ENCODE results near the gene MAS1L.

MAS1L gene

GRCh38 chr6:29487660-29488059, at the start of gene MAS1L:
Gene MAS1L (minus strand): TSS chr6:29487956. CDS start chr6:29487902, 54 bp downstream.
- no peak for DNase-seq

GRCh38 chr6:29532320-29532951, 44.7 kb upstream of the MAS1L start:
- DNase-seq = no peak

- DNase-seq = no peak
These were observed 43.9 kb upstream of the MAS1L start for GRCh38 chr6:29531668-29532067.

GRCh38 chr6:29530671-29531310, 43.0 kb upstream of the MAS1L start:
- no peak for DNase-seq

GRCh38 chr6:29529956-29530355, 42.2 kb upstream of the MAS1L start:
- no peak for DNase-seq

- no peak for DNase-seq
These were observed 41.3 kb upstream of the MAS1L start for GRCh38 chr6:29528988-29529560.

GRCh38 chr6:29528300-29528931, 40.7 kb upstream of the MAS1L start:
- DNase-seq = no peak

- no peak for DNase-seq
These were observed 39.8 kb upstream of the MAS1L start for GRCh38 chr6:29527564-29527963.

GRCh38 chr6:29527126-29527525, 39.4 kb upstream of the MAS1L start:
- DNase-seq = no peak

- no peak for DNase-seq
These were observed 37.5 kb upstream of the MAS1L start for GRCh38 chr6:29525311-29525639.

GRCh38 chr6:29524444-29525310, 36.9 kb upstream of the MAS1L start:
- DNase-seq = no peak

GRCh38 chr6:29524044-29524443, 36.3 kb upstream of the MAS1L start:
- DNase-seq = no peak

- no peak for DNase-seq
These were observed 34.5 kb upstream of the MAS1L start for GRCh38 chr6:29522227-29522626.

- no peak for DNase-seq
These were observed 33.4 kb upstream of the MAS1L start for GRCh38 chr6:29521006-29521680.

- no peak for DNase-seq
These were observed 32.5 kb upstream of the MAS1L start for GRCh38 chr6:29520232-29520631.

- DNase-seq = no peak
These were observed 31.7 kb upstream of the MAS1L start for GRCh38 chr6:29519291-29520010.

GRCh38 chr6:29517728-29518440, 30.1 kb upstream of the MAS1L start:
- no peak for DNase-seq

- no peak for DNase-seq
These were observed 29.5 kb upstream of the MAS1L start for GRCh38 chr6:29517245-29517644.

GRCh38 chr6:29516108-29516507, 28.4 kb upstream of the MAS1L start:
- DNase-seq = no peak

GRCh38 chr6:29510746-29511300, 23.1 kb upstream of the MAS1L start:
- DNase-seq = no peak

- no peak for DNase-seq
These were observed 22.4 kb upstream of the MAS1L start for GRCh38 chr6:29510202-29510601.

Measured in cerebellar nuclear complex (tissue), 1 donor.